Measurements from ENCODE around the gene PHACTR1.

- TF ChIP-seq ZNF785 (CRISPR knock-in tag; IDR thresholded peaks at IDR 0.05) (no peak), ZBTB1 (CRISPR knock-in tag; IDR thresholded peaks at IDR 0.05; ENCODE audit: borderline replicate concordance, low read depth) (no peak)
These were observed 591.0 kb downstream of the PHACTR1 start for GRCh38 chr6:13307508-13307995.
